ENCODE data around the gene RPTOR. TPM values are rescaled to one million over a fixed set of nuclear protein-coding genes. Genes with fewer than 3 reads are reported as not detected.
A peak's percentile ranks its signal among the peaks of the same experiment; 100 is the strongest.

RPTOR gene
- total RNA-seq, 1 experiment from 2014 or later = 58.0 TPM

GRCh38 chr17:80967404-80967872 lies 422.8 kb downstream of the RPTOR start:
- ChIA-PET POLR2A (no interaction called here), CTCF (no interaction called here)
- in situ Hi-C loops (cut with HindIII; ENCODE audit: low pct_unique_long_range_greater_than_20kb, low sequenced_read_pairs) (no loop called here), intact Hi-C loops (cut with micrococcal nuclease; ENCODE audit: unreplicated experiment) (no loop called here)
- H3K9me3 ChIP-seq (ENCODE audit: control insufficient read depth, insufficient read depth, low read depth, low read length) = no peaks in the 10 kb centered on the region
- no peaks in the 10 kb centered on the region; the same call in 1 of the 2 replicates for H3K36me3 ChIP-seq (ENCODE audit: control insufficient read depth, insufficient read depth, low read length)
- H3K27ac ChIP-seq (ENCODE audit: low read length) = no peak overlapping the region
- no peak for TF ChIP-seq SIN3A (IDR thresholded peaks at IDR 0.05; ENCODE audit: borderline replicate concordance, insufficient read depth, low read depth, low read length)
- TF ChIP-seq POLR2AphosphoS5 (IDR thresholded peaks at IDR 0.05; ENCODE audit: low read depth, low read length) = 0 out of 2 replicates have a peak, but pooled peaks have one; percentile 22
- no TSS peak for BruUV-seq (replicated peaks)
- no peaks in the 10 kb centered on the region for H3K27me3 ChIP-seq (ENCODE audit: control insufficient read depth, insufficient read depth, low read length)
- no peaks in the 10 kb centered on the region; the same call in 1 of the 2 replicates for H3K4me1 ChIP-seq (ENCODE audit: control insufficient read depth, insufficient read depth, low read length)
- no peak for DNase-seq (ENCODE audit: low read depth, low spot score)
- H3K4me3 ChIP-seq (ENCODE audit: low read depth in 2 of 2, low read length in 2 of 2) = no peak overlapping the region
- no peak for ATAC-seq

GRCh38 chr17:80968602-80969029 lies 424.0 kb downstream of the RPTOR start:
- POLR2A ChIA-PET = no interaction called here
- Histone ChIP-seq H3K4me3 (ENCODE audit: low read depth in 2 of 2, low read length in 2 of 2) (no peak overlapping the region), H3K27me3 (ENCODE audit: control insufficient read depth, insufficient read depth, low read length) (no peaks in the 10 kb centered on the region), H3K27ac (ENCODE audit: low read length) (no peak overlapping the region), H3K36me3 (ENCODE audit: control insufficient read depth, insufficient read depth, low read length) (no peaks in the 10 kb centered on the region; the same call in 1 of the 2 replicates), H3K4me1 (ENCODE audit: control insufficient read depth, insufficient read depth, low read length) (no peaks in the 10 kb centered on the region; the same call in 1 of the 2 replicates), H3K9me3 (ENCODE audit: control insufficient read depth, insufficient read depth, low read depth, low read length) (no peaks in the 10 kb centered on the region)
- DNase-seq (ENCODE audit: low read depth, low spot score) (no peak), ATAC-seq (no peak)
- TSS peak; percentile 66 for BruUV-seq (replicated peaks)
- CTCF ChIA-PET = no interaction called here
- no peak for TF ChIP-seq TCF7L2 (IDR thresholded peaks at IDR 0.05; ENCODE audit: low read depth, low read length)
- TF ChIP-seq REST (IDR thresholded peaks at IDR 0.05; ENCODE audit: insufficient read depth in 1 of 2, low read depth in 2 of 2, low read length in 1 of 2) = no peak
- TF ChIP-seq SIN3A (IDR thresholded peaks at IDR 0.05; ENCODE audit: borderline replicate concordance, insufficient read depth, low read depth, low read length) = no peak
- no peak for TF ChIP-seq CTCF (IDR thresholded peaks at IDR 0.05)
- TF ChIP-seq POLR2AphosphoS5 (IDR thresholded peaks at IDR 0.05; ENCODE audit: low read depth, low read length) = no peak; the same call in 1 of the 2 replicates
- intact Hi-C loops (cut with micrococcal nuclease; ENCODE audit: unreplicated experiment) (no loop called here), in situ Hi-C loops (cut with HindIII; ENCODE audit: low pct_unique_long_range_greater_than_20kb, low sequenced_read_pairs) (no loop called here)

GRCh38 chr17:80969030-80969673 lies 424.5 kb downstream of the RPTOR start:
- TF ChIP-seq SIN3A (IDR thresholded peaks at IDR 0.05; ENCODE audit: borderline replicate concordance, insufficient read depth, low read depth, low read length) = no peak
- TF ChIP-seq POLR2AphosphoS5 (IDR thresholded peaks at IDR 0.05; ENCODE audit: low read depth, low read length) = no peak
- no peak for TF ChIP-seq TCF7L2 (IDR thresholded peaks at IDR 0.05; ENCODE audit: low read depth, low read length)
- TF ChIP-seq CTCF (IDR thresholded peaks at IDR 0.05) = no peak
- TF ChIP-seq REST (IDR thresholded peaks at IDR 0.05; ENCODE audit: insufficient read depth in 1 of 2, low read depth in 2 of 2, low read length in 1 of 2) = no peak
- ChIA-PET POLR2A (no interaction called here), CTCF (interaction anchor here (0.8 to 1.3 kb wide), 2 partner anchors 10 to 11 kb away, joined by 3 read pairs; no protein-coding TSS in a partner anchor)
- Histone ChIP-seq H3K27ac (ENCODE audit: low read length) (no peak overlapping the region), H3K9me3 (ENCODE audit: control insufficient read depth, insufficient read depth, low read depth, low read length) (no peaks in the 10 kb centered on the region), H3K4me3 (ENCODE audit: low read depth in 2 of 2, low read length in 2 of 2) (no peak overlapping the region), H3K36me3 (ENCODE audit: control insufficient read depth, insufficient read depth, low read length) (no peaks in the 10 kb centered on the region; the same call in 1 of the 2 replicates), H3K4me1 (ENCODE audit: control insufficient read depth, insufficient read depth, low read length) (no peaks in the 10 kb centered on the region; the same call in 1 of the 2 replicates), H3K27me3 (ENCODE audit: control insufficient read depth, insufficient read depth, low read length) (no peaks in the 10 kb centered on the region)
- ATAC-seq = peak; percentile 6; the same call in 1 of the 2 replicates
- intact Hi-C loops (cut with micrococcal nuclease; ENCODE audit: unreplicated experiment) = no loop called here
- in situ Hi-C loops (cut with HindIII; ENCODE audit: low pct_unique_long_range_greater_than_20kb, low sequenced_read_pairs) = no loop called here
- no TSS peak for BruUV-seq (replicated peaks)
- no peak for DNase-seq (ENCODE audit: low read depth, low spot score)
